ENCODE data around the gene ITGBL1.

Gene ITGBL1

DNA sequence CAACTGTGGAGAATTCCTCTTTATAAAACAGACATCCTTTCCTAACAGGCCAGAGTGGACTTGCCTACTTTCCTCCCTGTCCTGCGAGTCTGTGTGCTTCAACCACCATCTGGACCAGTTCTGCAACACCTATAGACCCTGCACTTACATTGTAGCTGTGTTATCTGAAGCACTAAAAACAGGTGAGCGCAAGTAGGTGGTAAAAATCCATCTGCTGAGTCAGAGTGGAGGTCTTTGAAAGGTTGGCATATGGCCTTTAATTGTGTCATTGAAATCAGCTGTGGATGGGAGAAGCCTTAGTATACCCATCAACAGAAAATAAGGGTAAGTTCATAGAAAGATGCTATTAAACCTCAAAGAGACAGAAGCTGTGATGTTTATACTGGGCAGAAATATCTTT is 28.6 kb upstream of the ITGBL1 start:
- H3K9ac ChIP-seq (ENCODE audit: low read length) = no peak overlapping the region
- no peak for TF ChIP-seq EZH2phosphoT487 (conservative IDR thresholded peaks at IDR 0.05; ENCODE audit: low read length)
- TF ChIP-seq CTCF (IDR thresholded peaks at IDR 0.05; ENCODE audit: insufficient read depth, low read length, poor library complexity, severe bottlenecking) = no peak
- H3K9me3 ChIP-seq (ENCODE audit: insufficient read depth, low read length) = no peaks in the 10 kb centered on the region
- no peak overlapping the region for H3K4me2 ChIP-seq (ENCODE audit: low read depth, low read length, poor library complexity, severe bottlenecking)
- H3K27ac ChIP-seq (ENCODE audit: low read depth, low read length) = no peak overlapping the region
- H3F3A ChIP-seq (ENCODE audit: insufficient read depth) = no peaks in the 10 kb centered on the region
- no peak overlapping the region for H3K4me3 ChIP-seq (ENCODE audit: insufficient read depth, low read length, poor library complexity, severe bottlenecking)
- no peaks in the 10 kb centered on the region for H3K27me3 ChIP-seq (ENCODE audit: low read length)
- no peaks in the 10 kb centered on the region for H3K79me2 ChIP-seq (ENCODE audit: insufficient read depth, low read length)
- H2AFZ ChIP-seq (ENCODE audit: low read depth, low read length, severe bottlenecking) = no peak overlapping the region
- no peaks in the 10 kb centered on the region for H3K9me2 ChIP-seq (replicated peaks; ENCODE audit: insufficient read depth, low read length)
- no peaks in the 10 kb centered on the region for H4K20me1 ChIP-seq (ENCODE audit: low read depth, low read length)
- no peaks in the 10 kb centered on the region for H3K36me3 ChIP-seq (ENCODE audit: low read length)

DNA sequence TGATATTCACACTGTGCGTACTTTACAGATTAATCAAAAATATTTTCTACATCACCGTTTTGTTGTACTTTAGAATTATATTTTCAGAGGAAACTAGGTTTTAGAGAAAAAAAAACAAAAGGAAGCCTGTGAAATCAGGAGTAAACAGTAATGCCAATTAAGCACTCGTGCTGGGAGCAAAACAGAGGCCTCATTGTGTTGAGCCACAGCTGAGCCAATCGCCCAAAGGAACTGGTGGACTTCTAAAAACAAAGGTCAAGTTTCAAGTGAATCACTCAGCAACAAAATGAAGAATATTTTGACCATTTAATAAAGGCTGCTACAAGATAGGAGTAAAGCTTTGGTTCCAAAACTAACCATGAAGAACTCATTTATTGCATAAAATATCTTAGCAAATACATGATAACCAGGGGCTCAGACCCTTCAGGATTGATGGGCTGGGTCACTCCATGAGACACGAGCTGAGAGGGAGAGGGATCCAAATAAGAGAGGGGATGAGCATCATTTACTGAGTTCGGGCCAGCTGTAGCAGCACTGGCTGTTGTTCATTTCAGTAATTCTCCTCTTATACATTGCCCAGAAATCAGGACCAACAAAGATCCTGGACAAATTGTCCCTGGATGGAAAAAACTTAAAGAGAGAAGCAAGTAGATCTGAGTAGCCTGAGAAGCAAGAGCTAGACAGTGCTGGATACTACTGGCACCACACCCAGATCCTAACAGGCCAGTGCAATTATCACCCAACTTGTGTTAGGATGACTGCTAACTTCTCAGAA is 27.9 kb upstream of the ITGBL1 start:
- no peak overlapping the region for H3K4me2 ChIP-seq (ENCODE audit: low read depth, low read length, poor library complexity, severe bottlenecking)
- H3F3A ChIP-seq (ENCODE audit: insufficient read depth) = no peaks in the 10 kb centered on the region
- no peaks in the 10 kb centered on the region for H3K27me3 ChIP-seq (ENCODE audit: low read length)
- H3K27ac ChIP-seq (ENCODE audit: low read depth, low read length) = no peak overlapping the region
- H2AFZ ChIP-seq (ENCODE audit: low read depth, low read length, severe bottlenecking) = no peak overlapping the region
- no peak overlapping the region for H3K9ac ChIP-seq (ENCODE audit: low read length)
- TF ChIP-seq EZH2phosphoT487 (conservative IDR thresholded peaks at IDR 0.05; ENCODE audit: low read length) (no peak), CTCF (IDR thresholded peaks at IDR 0.05; ENCODE audit: insufficient read depth, low read length, poor library complexity, severe bottlenecking) (no peak)
- no peaks in the 10 kb centered on the region for H4K20me1 ChIP-seq (ENCODE audit: low read depth, low read length)
- no peaks in the 10 kb centered on the region for H3K9me3 ChIP-seq (ENCODE audit: insufficient read depth, low read length)
- no peaks in the 10 kb centered on the region for H3K36me3 ChIP-seq (ENCODE audit: low read length)
- no peak overlapping the region for H3K4me3 ChIP-seq (ENCODE audit: insufficient read depth, low read length, poor library complexity, severe bottlenecking)
- H3K9me2 ChIP-seq (replicated peaks; ENCODE audit: insufficient read depth, low read length) = no peaks in the 10 kb centered on the region
- no peaks in the 10 kb centered on the region for H3K79me2 ChIP-seq (ENCODE audit: insufficient read depth, low read length)

- no peaks in the 10 kb centered on the region for H4K20me1 ChIP-seq (ENCODE audit: low read depth, low read length)
- no peak overlapping the region for H2AFZ ChIP-seq (ENCODE audit: low read depth, low read length, severe bottlenecking)
- H3F3A ChIP-seq (ENCODE audit: insufficient read depth) = no peaks in the 10 kb centered on the region
- H3K9ac ChIP-seq (ENCODE audit: low read length) = no peak overlapping the region
- no peak overlapping the region for H3K27ac ChIP-seq (ENCODE audit: low read depth, low read length)
- H3K79me2 ChIP-seq (ENCODE audit: insufficient read depth, low read length) = no peaks in the 10 kb centered on the region
- H3K9me3 ChIP-seq (ENCODE audit: insufficient read depth, low read length) = no peaks in the 10 kb centered on the region
- no peak overlapping the region for H3K4me2 ChIP-seq (ENCODE audit: low read depth, low read length, poor library complexity, severe bottlenecking)
- H3K9me2 ChIP-seq (replicated peaks; ENCODE audit: insufficient read depth, low read length) = no peaks in the 10 kb centered on the region
- no peaks in the 10 kb centered on the region for H3K27me3 ChIP-seq (ENCODE audit: low read length)
- H3K4me3 ChIP-seq (ENCODE audit: insufficient read depth, low read length, poor library complexity, severe bottlenecking) = no peak overlapping the region
- TF ChIP-seq CTCF (IDR thresholded peaks at IDR 0.05; ENCODE audit: insufficient read depth, low read length, poor library complexity, severe bottlenecking) (no peak), EZH2phosphoT487 (conservative IDR thresholded peaks at IDR 0.05; ENCODE audit: low read length) (no peak)
- H3K36me3 ChIP-seq (ENCODE audit: low read length) = no peaks in the 10 kb centered on the region
Observed at GRCh38 chr13:101425156-101425471, 27.4 kb upstream of the ITGBL1 start.
